ENCODE data around the gene RFTN1. TPM values are rescaled to one million over a fixed set of nuclear protein-coding genes. Genes with fewer than 3 reads are reported as not detected.

RFTN1 gene
- total and polyA plus RNA-seq, 5 donors from 2014 or later, result 87.1 to 111 (median 104) TPM

DNA sequence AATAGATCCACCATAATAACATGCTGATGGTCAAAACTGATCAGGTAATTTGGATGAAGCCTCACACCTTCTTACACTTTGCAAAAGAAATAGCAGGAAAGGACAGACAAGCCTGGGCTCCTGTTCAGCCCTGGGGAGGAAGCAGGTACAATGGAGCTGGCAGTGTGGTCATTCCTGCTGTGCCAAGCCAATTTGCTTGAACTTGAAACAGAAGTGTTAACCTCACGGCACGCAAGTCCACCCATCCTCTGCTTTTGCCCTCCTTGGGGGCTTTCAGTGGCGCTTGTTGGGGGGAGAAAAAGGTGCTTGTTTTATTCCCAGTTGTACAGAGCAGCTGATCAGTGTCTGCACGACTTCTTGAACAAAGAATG is 36.8 kb upstream of the RFTN1 start:
- DNase-seq, result no peak
- no peak overlapping the region for H3K27ac ChIP-seq (ENCODE audit: insufficient read depth, low read length, poor library complexity, severe bottlenecking)
- ATAC-seq (ENCODE audit: low read depth in 2 of 2), result no peak
- H3K27me3 ChIP-seq (ENCODE audit: control insufficient read depth, insufficient read depth, low read length), result peaks cover 2% of the 10 kb centered on the region
- Mint-ChIP-seq H3K4me1 (peaks cover 0 to 7% (median 6%) of the 10 kb centered on the region in 4 donors), H3K36me3 (no peaks in the 10 kb centered on the region), H3K4me3 (no peak overlapping the region), H3K27me3 (peaks cover 7% of the 10 kb centered on the region), H3K27ac (no peak overlapping the region), H3K9me3 (peaks cover 0 to 1% (median 0%) of the 10 kb centered on the region in 7 donors)
- H3K4me1 ChIP-seq (ENCODE audit: control insufficient read depth, insufficient read depth, low read length, poor library complexity, severe bottlenecking), result no peaks in the 10 kb centered on the region
- H3K4me3 ChIP-seq (ENCODE audit: low read depth, low read length), result no peak overlapping the region
- H3K36me3 ChIP-seq (ENCODE audit: control insufficient read depth, insufficient read depth, low read length), result no peaks in the 10 kb centered on the region
- no peaks in the 10 kb centered on the region for H3K9me3 ChIP-seq (ENCODE audit: control insufficient read depth in 2 of 2, low read length in 2 of 2)

DNA sequence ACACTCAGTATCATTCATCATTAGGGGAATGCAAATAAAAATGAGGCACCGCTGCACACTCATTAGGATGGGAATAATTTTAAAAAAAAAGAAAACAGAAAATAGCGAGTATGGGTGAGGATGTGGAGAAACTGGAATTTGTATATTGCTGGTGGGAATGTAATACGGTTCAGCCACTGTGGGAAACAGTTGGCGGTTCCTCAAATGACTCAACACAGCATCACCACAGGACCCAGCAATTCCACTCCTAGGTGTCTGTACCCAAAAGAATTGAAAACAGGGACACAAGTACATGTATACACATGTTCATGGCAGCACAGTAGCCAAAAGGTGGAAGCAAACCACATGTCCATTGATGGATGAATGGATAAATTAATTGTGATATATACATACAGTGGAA is 35.2 kb upstream of the RFTN1 start:
- ATAC-seq (ENCODE audit: low read depth in 2 of 2), result no peak
- H3K4me3 ChIP-seq (ENCODE audit: low read depth, low read length), result no peak overlapping the region
- peaks cover 0 to 7% (median 6%) of the 10 kb centered on the region in 4 donors for H3K4me1 Mint-ChIP-seq
- no peak for DNase-seq
- H3K4me3 Mint-ChIP-seq, result no peak overlapping the region
- H3K27ac Mint-ChIP-seq, result no peak overlapping the region
- H3K27me3 Mint-ChIP-seq, result peaks cover 11% of the 10 kb centered on the region
- H3K4me1 ChIP-seq (ENCODE audit: control insufficient read depth, insufficient read depth, low read length, poor library complexity, severe bottlenecking), result no peaks in the 10 kb centered on the region
- H3K9me3 Mint-ChIP-seq, result no peaks in the 10 kb centered on the region
- no peak overlapping the region for H3K27ac ChIP-seq (ENCODE audit: insufficient read depth, low read length, poor library complexity, severe bottlenecking)
- no peaks in the 10 kb centered on the region for H3K36me3 Mint-ChIP-seq
- no peaks in the 10 kb centered on the region for H3K36me3 ChIP-seq (ENCODE audit: control insufficient read depth, insufficient read depth, low read length)
- H3K9me3 ChIP-seq (ENCODE audit: control insufficient read depth in 2 of 2, low read length in 2 of 2), result no peaks in the 10 kb centered on the region
- peaks cover 2% of the 10 kb centered on the region for H3K27me3 ChIP-seq (ENCODE audit: control insufficient read depth, insufficient read depth, low read length)

DNA sequence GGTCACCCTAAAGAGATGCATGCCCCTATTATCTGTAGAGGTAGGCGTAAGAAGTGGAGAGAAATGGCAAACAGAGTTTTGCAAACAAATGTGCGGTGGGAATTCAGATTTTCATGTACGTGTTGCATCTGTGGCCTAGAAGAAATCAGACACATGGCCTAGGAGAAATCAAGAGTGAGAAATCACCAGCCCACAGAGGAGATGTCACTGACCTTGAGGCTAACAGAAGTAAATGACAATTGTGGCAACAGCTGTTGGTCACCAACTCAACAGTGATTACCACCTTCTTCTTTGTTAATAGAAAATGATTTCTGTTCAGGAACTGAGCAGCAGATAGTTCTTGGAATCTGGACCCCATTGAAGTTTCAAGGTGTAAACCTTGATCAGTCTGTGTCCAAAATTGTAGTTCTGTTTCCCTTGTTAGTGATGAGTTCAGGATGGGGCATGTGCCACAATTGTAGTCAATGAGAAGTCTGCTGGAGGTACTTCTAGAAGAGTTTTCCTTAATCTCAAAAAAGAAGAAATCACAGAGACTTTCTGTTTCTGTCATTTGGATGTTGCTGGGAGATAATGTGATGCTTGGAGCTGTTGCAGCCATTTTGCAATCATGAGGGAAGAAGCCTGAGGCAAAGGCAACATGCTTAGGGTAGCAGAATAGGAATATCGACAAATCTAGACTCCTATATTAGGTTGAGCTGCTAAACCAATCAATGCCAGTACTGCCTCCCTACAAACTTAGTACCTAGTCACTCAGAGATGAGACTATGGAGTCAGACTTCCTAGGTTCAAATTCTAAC is 34.3 kb upstream of the RFTN1 start:
- no peak for ATAC-seq (ENCODE audit: low read depth in 2 of 2)
- Mint-ChIP-seq H3K36me3 (no peaks in the 10 kb centered on the region), H3K4me1 (peaks cover 0 to 7% (median 6%) of the 10 kb centered on the region in 4 donors), H3K27me3 (peaks cover 16% of the 10 kb centered on the region), H3K4me3 (no peak overlapping the region), H3K9me3 (no peaks in the 10 kb centered on the region), H3K27ac (no peak overlapping the region)
- H3K27me3 ChIP-seq (ENCODE audit: control insufficient read depth, insufficient read depth, low read length), result peaks cover 2% of the 10 kb centered on the region
- no peaks in the 10 kb centered on the region for H3K9me3 ChIP-seq (ENCODE audit: control insufficient read depth in 2 of 2, low read length in 2 of 2)
- no peaks in the 10 kb centered on the region for H3K36me3 ChIP-seq (ENCODE audit: control insufficient read depth, insufficient read depth, low read length)
- DNase-seq, result no peak
- no peaks in the 10 kb centered on the region for H3K4me1 ChIP-seq (ENCODE audit: control insufficient read depth, insufficient read depth, low read length, poor library complexity, severe bottlenecking)
- no peak overlapping the region for H3K27ac ChIP-seq (ENCODE audit: insufficient read depth, low read length, poor library complexity, severe bottlenecking)
- H3K4me3 ChIP-seq (ENCODE audit: low read depth, low read length), result no peak overlapping the region

DNA sequence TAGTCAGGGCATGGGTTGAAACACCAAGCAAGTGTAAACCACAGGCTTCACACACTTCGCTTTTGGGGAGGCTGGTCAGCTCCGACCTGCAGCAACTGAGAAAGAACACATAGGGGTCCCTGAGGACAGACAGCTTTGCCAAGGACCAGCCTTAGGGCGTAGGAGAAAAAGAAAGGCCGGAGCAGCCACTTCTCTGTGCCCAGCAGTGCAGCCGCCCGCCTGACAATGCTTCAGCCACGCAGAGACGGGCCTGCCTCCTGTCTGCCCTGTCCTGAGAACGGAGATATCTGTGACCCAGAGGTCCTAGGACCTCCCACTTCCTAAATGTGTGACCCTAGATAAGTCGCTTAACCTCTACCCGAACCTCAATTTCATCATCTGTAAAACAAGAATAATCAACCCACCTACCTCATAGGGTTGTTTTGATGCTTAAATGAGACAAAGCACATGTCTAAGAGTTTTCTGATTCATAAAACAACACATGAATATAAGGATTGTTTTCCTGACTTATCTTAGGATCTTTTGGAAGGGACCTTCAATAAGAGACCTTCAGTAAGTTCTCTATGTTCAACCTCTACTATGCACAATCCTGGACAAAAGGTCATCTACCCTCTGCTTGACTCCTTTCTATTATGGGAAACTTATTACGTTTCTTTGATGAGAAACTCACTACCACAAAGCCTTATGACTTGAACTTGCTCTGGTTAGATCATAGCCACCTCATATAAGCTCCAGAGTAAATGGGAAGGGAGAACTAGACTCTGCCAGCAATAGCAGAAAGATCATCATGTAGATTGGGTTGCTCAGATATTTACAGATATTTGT is 32.9 kb upstream of the RFTN1 start:
- peaks cover 0 to 7% (median 6%) of the 10 kb centered on the region in 4 donors for H3K4me1 Mint-ChIP-seq
- H3K27ac ChIP-seq (ENCODE audit: insufficient read depth, low read length, poor library complexity, severe bottlenecking), result no peak overlapping the region
- DNase-seq (no peak), ATAC-seq (ENCODE audit: low read depth in 2 of 2) (no peak)
- no peaks in the 10 kb centered on the region for H3K36me3 ChIP-seq (ENCODE audit: control insufficient read depth, insufficient read depth, low read length)
- H3K9me3 ChIP-seq (ENCODE audit: control insufficient read depth in 2 of 2, low read length in 2 of 2), result no peaks in the 10 kb centered on the region
- H3K4me3 ChIP-seq (ENCODE audit: low read depth, low read length), result no peak overlapping the region
- peaks cover 2% of the 10 kb centered on the region for H3K27me3 ChIP-seq (ENCODE audit: control insufficient read depth, insufficient read depth, low read length)
- no peaks in the 10 kb centered on the region for H3K4me1 ChIP-seq (ENCODE audit: control insufficient read depth, insufficient read depth, low read length, poor library complexity, severe bottlenecking)
- H3K4me3 Mint-ChIP-seq, result no peak overlapping the region
- H3K36me3 Mint-ChIP-seq, result no peaks in the 10 kb centered on the region
- H3K27ac Mint-ChIP-seq, result no peak overlapping the region
- peaks cover 24% of the 10 kb centered on the region for H3K27me3 Mint-ChIP-seq
- no peaks in the 10 kb centered on the region for H3K9me3 Mint-ChIP-seq

DNA sequence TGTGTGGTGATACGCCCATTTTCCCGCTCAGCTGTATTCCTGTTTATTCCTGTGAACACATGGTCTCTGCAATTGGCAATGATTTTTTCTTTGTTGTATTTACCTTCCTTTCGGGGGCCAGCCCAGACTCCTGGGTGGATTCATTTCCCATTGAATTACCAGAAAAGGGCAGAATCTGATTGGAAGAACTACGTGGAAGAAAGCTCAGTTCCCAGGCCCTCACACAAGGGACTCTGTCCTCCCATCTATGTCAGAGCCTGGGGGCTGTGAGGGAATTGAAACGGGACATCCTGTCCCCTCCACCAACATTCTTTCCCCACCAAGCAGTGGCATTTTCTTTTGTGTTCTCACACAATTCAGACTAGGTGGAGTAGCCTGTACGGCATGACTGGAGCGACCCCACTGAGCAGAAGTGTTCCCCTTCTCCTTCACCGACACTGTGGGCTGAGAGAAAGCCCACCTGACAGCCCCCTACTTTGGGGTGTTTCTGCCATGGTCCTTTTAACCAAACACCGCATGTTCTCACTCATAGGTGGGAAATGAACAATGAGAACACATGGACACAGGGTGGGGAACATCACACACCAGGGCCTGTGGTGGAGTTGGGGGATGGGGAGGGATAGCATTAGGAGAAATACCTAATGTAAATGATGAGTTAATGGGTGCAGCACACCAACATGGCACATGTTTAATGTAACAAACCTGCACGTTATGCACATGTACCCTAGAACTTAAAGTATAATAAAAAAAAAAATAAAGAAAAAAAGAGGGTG is 32.1 kb upstream of the RFTN1 start:
- peaks cover 28% of the 10 kb centered on the region for H3K27me3 Mint-ChIP-seq
- no peak overlapping the region for H3K4me3 Mint-ChIP-seq
- no peaks in the 10 kb centered on the region for H3K36me3 Mint-ChIP-seq
- Histone ChIP-seq H3K4me3 (ENCODE audit: low read depth, low read length) (no peak overlapping the region), H3K9me3 (ENCODE audit: control insufficient read depth in 2 of 2, low read length in 2 of 2) (no peaks in the 10 kb centered on the region), H3K27me3 (ENCODE audit: control insufficient read depth, insufficient read depth, low read length) (peaks cover 2% of the 10 kb centered on the region), H3K36me3 (ENCODE audit: control insufficient read depth, insufficient read depth, low read length) (no peaks in the 10 kb centered on the region), H3K27ac (ENCODE audit: insufficient read depth, low read length, poor library complexity, severe bottlenecking) (no peak overlapping the region), H3K4me1 (ENCODE audit: control insufficient read depth, insufficient read depth, low read length, poor library complexity, severe bottlenecking) (no peaks in the 10 kb centered on the region)
- peaks cover 0 to 2% (median under 1%) of the 10 kb centered on the region in 4 donors for H3K4me1 Mint-ChIP-seq
- no peaks in the 10 kb centered on the region for H3K9me3 Mint-ChIP-seq
- ATAC-seq (ENCODE audit: low read depth in 2 of 2) (no peak), DNase-seq (no peak)
- peak overlapping the region in 2 of 3 donors; percentile 15 to 60 for H3K27ac Mint-ChIP-seq

DNA sequence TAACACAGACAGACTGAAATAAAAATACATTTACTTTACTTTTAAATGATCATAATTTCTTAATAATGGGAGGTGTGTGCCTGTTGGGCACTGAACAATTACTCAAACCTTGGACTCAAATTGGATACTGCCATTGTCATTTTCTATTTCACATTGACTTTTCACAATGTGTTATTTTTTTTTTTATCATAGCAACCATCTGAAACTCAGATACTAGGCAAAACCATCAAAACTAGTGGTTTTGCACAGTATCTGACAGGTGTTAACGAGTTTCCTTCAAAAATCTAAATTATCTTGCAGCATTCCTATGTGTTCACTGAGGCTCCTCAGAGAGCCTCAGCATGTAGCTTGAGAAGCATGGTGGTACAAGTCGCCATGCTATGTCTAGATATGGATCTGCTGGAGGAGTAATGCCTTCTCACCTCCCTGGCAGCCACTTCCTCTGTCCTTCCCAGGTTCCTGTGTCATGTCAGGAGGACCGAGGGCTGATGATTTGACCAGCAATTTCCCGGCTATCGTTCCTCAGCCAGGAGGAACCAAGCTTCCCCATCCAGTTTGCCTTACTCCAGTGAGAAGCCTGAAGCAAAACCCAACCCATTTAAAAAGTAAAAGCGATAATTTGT is 29.9 kb upstream of the RFTN1 start:
- Histone ChIP-seq H3K4me3 (ENCODE audit: low read depth, low read length) (no peak overlapping the region), H3K36me3 (ENCODE audit: control insufficient read depth, insufficient read depth, low read length) (no peaks in the 10 kb centered on the region), H3K27ac (ENCODE audit: insufficient read depth, low read length, poor library complexity, severe bottlenecking) (no peak overlapping the region), H3K9me3 (ENCODE audit: control insufficient read depth in 2 of 2, low read length in 2 of 2) (no peaks in the 10 kb centered on the region), H3K27me3 (ENCODE audit: control insufficient read depth, insufficient read depth, low read length) (peaks cover 13% of the 10 kb centered on the region), H3K4me1 (ENCODE audit: control insufficient read depth, insufficient read depth, low read length, poor library complexity, severe bottlenecking) (no peaks in the 10 kb centered on the region)
- Mint-ChIP-seq H3K9me3 (no peaks in the 10 kb centered on the region), H3K4me3 (no peak overlapping the region), H3K27me3 (peaks cover 39% of the 10 kb centered on the region), H3K27ac (no peak overlapping the region), H3K36me3 (no peaks in the 10 kb centered on the region), H3K4me1 (peaks cover 0 to 3% (median 0%) of the 10 kb centered on the region in 4 donors)
- no peak for ATAC-seq (ENCODE audit: low read depth in 2 of 2)
- no peak for DNase-seq

DNA sequence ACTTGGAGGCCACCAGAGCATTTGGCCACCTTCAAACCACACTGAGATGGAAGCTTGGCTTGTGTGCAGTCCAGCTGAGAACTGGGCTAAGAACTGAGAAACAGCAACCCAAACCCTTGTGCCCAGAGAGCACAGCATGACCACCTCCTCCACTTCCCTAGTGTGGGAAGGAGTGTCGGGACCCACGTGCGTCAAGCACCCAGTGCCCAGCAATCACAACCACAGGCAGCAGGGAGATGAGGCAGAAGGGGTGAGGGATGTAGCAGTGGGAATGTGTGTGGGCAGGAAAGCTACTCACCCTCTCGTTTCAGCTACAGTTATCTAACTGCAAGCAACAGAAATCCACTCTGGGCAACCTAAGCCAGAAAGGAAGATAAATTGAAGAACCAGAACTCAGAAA is 25.0 kb upstream of the RFTN1 start:
- ATAC-seq (ENCODE audit: low read depth in 2 of 2), result no peak
- Histone ChIP-seq H3K4me3 (ENCODE audit: low read depth, low read length) (no peak overlapping the region), H3K9me3 (ENCODE audit: control insufficient read depth in 2 of 2, low read length in 2 of 2) (no peaks in the 10 kb centered on the region), H3K27ac (ENCODE audit: insufficient read depth, low read length, poor library complexity, severe bottlenecking) (no peak overlapping the region), H3K36me3 (ENCODE audit: control insufficient read depth, insufficient read depth, low read length) (no peaks in the 10 kb centered on the region), H3K4me1 (ENCODE audit: control insufficient read depth, insufficient read depth, low read length, poor library complexity, severe bottlenecking) (no peaks in the 10 kb centered on the region), H3K27me3 (ENCODE audit: control insufficient read depth, insufficient read depth, low read length) (peaks cover 18% of the 10 kb centered on the region)
- H3K27ac Mint-ChIP-seq, result no peak overlapping the region
- DNase-seq, result no peak
- no peak overlapping the region for H3K4me3 Mint-ChIP-seq
- no peaks in the 10 kb centered on the region for H3K36me3 Mint-ChIP-seq
- H3K27me3 Mint-ChIP-seq, result peaks cover 43% of the 10 kb centered on the region
- H3K4me1 Mint-ChIP-seq, result peaks cover 0 to 3% (median 0%) of the 10 kb centered on the region in 4 donors
- H3K9me3 Mint-ChIP-seq, result no peaks in the 10 kb centered on the region
